Sigmoid colon (tissue), 7 donors: ENCODE results near the gene C2orf49. TPM values are rescaled to one million over a fixed set of nuclear protein-coding genes. Genes with fewer than 3 reads are reported as not detected.

ENCODE experiments used
- DNase-seq: peaks from one replicate; pipeline ENCODE4 v3.0.0-alpha.2; 2019
- H3K27ac ChIP-seq, 4 donors: fragments of 200-600 bp; sonication (generic); one replicate each; pipeline ENCODE4 v1.5.1; 2016 to 2019; ENCODE audit warnings: mild to moderate bottlenecking in 1 of 4
- H3K27me3 ChIP-seq, 3 donors: fragments of 200-600 bp; sonication (generic); one replicate each; pipeline ENCODE4 v1.5.1; 2019; ENCODE audit warnings: mild to moderate bottlenecking in 1 of 3
- H3K36me3 ChIP-seq, 4 donors: fragments of 200-600 bp; sonication (generic); one replicate each; pipeline ENCODE4 v1.5.1; 2016 to 2019
- H3K4me1 ChIP-seq, 4 donors: fragments of 200-600 bp; sonication (generic); one replicate each; pipeline ENCODE4 v1.5.1; 2017 to 2019
- H3K4me3 ChIP-seq, 4 donors: fragments of 200-600 bp; sonication (generic); one replicate each; pipeline ENCODE4 v1.5.1; 2017 to 2019; ENCODE audit warnings: mild to moderate bottlenecking in 2 of 4, moderate library complexity in 1 of 4
- H3K9me3 ChIP-seq, 4 donors: fragments of 200-600 bp in 3 of 4; sonication (generic) in 3 of 4; one replicate each; pipeline versions ENCODE4 v1.5.1 to v1.6.1; 2013 to 2019
- CTCF ChIP-seq, 4 experiments: fragments of 450-650 bp in 3 of 4; fragments of 200-600 bp in 1 of 4; IDR thresholded peaks; one replicate each; pipeline ENCODE4 v1.5.1; 2016 to 2019; ENCODE audit warnings: antibody characterized with exemption in 4 of 4, mild to moderate bottlenecking in 3 of 4, moderate library complexity in 2 of 4
- EP300 ChIP-seq, 4 donors: sonication (generic); formaldehyde crosslinking; IDR thresholded peaks; one replicate each; pipeline ENCODE4 v1.6.1; 2017; ENCODE audit warnings: antibody characterized with exemption in 4 of 4
- POLR2A ChIP-seq, 2 donors: fragments of 450-650 bp; IDR thresholded peaks; one replicate each; pipeline ENCODE4 v1.6.1; 2016; ENCODE audit warnings: antibody characterized with exemption in 2 of 2, mild to moderate bottlenecking in 2 of 2, moderate library complexity in 2 of 2
- POLR2AphosphoS5 ChIP-seq, 4 donors: sonication (generic); formaldehyde crosslinking; IDR thresholded peaks; one replicate each; pipeline ENCODE4 v1.6.1; 2017; ENCODE audit warnings: antibody characterized with exemption in 4 of 4
- WGBS, 2 donors: extraction: QIAGEN DNeasy Blood & Tissue Kit; methylation state at CpG; one replicate each; pipeline ENCODE4 v1.1.7; 2013; 5-methylcytosine and 5-hydroxymethylcytosine counted together
- intact Hi-C: fragments of 100-400 bp; cut with DNase I; formaldehyde crosslinking; loops from one replicate; pipeline ENCODE4 v1.15.1; 2023
- polyA plus RNA-seq, 3 donors: library from polyadenylated mRNA; stranded (reverse); fragments of 200-250 nt; gene quantifications; one replicate each; pipeline ENCODE4 v1.2.3, GENCODE V29; 2013
- total RNA-seq, 4 donors: library from RNA; depleted of rRNA; stranded (reverse); fragments of >200 nt; gene quantifications; one replicate each; pipeline ENCODE4 v1.1.0, GENCODE V29; 2016
- donor health status: healthy with polysubstance abuse.
- donor health status: Bipolar disorder and iron deficiency.
- donor health status: healthy.

C2orf49 gene
- total and polyA plus RNA-seq, 7 donors, result 8.3 to 22.5 (median 15.7) TPM

- Histone ChIP-seq H3K4me1 (peaks cover 0 to 14% (median 5%) of the 10 kb centered on the region in 4 donors), H3K4me3 (no peak overlapping the region), H3K36me3 (peaks cover 9 to 65% (median 22%) of the 10 kb centered on the region in 4 donors), H3K27ac (no peak overlapping the region), H3K27me3 (no peaks in the 10 kb centered on the region), H3K9me3 (no peaks in the 10 kb centered on the region)
- 57 to 64% methylated on average over 8 of the region's 8 CpGs for WGBS, 2 donors
- intact Hi-C loops, result no loop called here
- DNase-seq, result no peak
- no peak for TF ChIP-seq EP300 (IDR thresholded peaks at IDR 0.05)
Observed at GRCh38 chr2:105383432-105384166, 46.3 kb downstream of the C2orf49 start.

DNA sequence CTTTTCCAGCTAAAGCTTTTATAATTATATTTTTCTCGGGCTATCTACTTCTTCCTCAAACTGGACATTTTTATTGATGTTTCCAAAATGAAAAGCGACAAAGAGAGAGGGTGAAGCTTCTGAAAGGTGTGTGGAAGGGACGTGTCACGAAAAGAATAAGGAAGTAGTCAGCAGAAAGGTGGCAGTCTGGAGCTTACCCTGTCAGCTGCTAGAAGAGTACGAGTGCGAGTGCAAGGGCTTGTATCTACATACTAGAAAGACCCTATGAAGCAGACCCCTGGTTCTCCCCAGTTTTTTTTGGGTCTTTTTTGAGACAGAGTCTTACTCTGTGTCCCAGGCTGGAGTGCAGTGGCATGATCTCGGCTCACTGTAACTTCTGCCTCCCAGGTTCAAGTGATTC is 46.9 kb downstream of the C2orf49 start:
- Histone ChIP-seq H3K4me3 (no peak overlapping the region), H3K27ac (no peak overlapping the region), H3K36me3 (peaks cover 9 to 65% (median 22%) of the 10 kb centered on the region in 4 donors), H3K4me1 (peaks cover 0 to 20% (median 11%) of the 10 kb centered on the region in 4 donors), H3K9me3 (no peaks in the 10 kb centered on the region), H3K27me3 (no peaks in the 10 kb centered on the region)
- intact Hi-C loops, result no loop called here
- TF ChIP-seq POLR2A (IDR thresholded peaks at IDR 0.05), result no peak
- no peak for TF ChIP-seq POLR2AphosphoS5 (IDR thresholded peaks at IDR 0.05)
- no peak for TF ChIP-seq CTCF (IDR thresholded peaks at IDR 0.05)
- TF ChIP-seq EP300 (IDR thresholded peaks at IDR 0.05), result no peak
- no peak for DNase-seq
- WGBS, 2 donors, result 48 to 66% methylated on average over 7 of the region's 7 CpGs

- H3K4me1 ChIP-seq, result peaks cover 0 to 27% (median 18%) of the 10 kb centered on the region in 4 donors
- WGBS, 2 donors, result 77 to 91% methylated on average over 5 of the region's 5 CpGs
- peaks cover 9 to 65% (median 22%) of the 10 kb centered on the region in 4 donors for H3K36me3 ChIP-seq
Observed at GRCh38 chr2:105384861-105385260, 47.5 kb downstream of the C2orf49 start.

DNA sequence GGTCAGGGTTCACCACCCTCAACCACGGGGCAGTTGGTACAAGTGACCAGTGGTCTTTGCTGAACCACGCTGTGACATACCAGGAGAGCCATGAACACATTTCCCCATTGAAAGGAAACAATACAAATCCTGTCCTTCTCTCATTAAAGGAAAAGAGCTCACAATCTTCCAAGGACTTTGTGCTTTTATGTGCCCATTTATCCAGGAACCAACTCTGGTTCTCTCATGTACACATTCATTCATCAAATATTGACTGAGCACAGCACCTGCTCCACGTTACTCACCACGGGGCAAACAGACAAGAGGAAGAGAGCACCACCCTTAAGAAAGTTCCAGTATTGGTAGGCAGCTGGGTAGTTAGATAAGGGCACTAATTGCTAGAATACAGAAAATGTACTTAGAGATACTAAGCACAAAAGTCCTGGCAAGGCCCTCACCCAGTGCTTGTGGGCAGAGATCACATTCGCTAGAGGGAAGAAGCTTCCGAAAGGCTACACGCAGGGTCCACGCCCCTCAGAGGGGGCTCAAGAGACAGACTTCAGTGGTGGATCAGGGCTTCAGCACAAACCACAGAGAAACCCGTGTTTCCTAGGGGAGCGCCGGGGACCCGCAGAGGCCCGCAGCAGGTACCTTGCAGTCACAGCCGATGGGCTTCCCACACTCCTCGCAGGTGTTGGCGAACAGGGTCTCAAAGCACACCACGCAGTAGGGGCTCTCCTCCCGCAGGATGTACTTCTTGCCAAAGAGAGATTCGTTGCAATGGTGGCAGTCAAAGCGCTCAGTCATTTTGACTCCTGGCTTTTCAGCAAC is 48.6 kb downstream of the C2orf49 start:
- H3K27ac ChIP-seq, result peak overlapping the region in 1 of 4 donors; percentile 14
- peaks cover 0 to 34% (median 21%) of the 10 kb centered on the region in 4 donors for H3K4me1 ChIP-seq
- WGBS, 2 donors, result 63 to 84% methylated on average over 20 of the region's 20 CpGs
- no peaks in the 10 kb centered on the region for H3K9me3 ChIP-seq
- H3K27me3 ChIP-seq, result no peaks in the 10 kb centered on the region
- no peak for DNase-seq
- intact Hi-C loops, result no loop called here
- peaks cover 9 to 55% (median 22%) of the 10 kb centered on the region in 4 donors for H3K36me3 ChIP-seq
- TF ChIP-seq POLR2AphosphoS5 (IDR thresholded peaks at IDR 0.05), result no peak
- TF ChIP-seq EP300 (IDR thresholded peaks at IDR 0.05), result no peak
- TF ChIP-seq CTCF (IDR thresholded peaks at IDR 0.05), result no peak
- TF ChIP-seq POLR2A (IDR thresholded peaks at IDR 0.05), result no peak
- H3K4me3 ChIP-seq, result no peak overlapping the region

More at GRCh38 chr2:105384861-105385260, 47.5 kb downstream of the C2orf49 start:
- no peaks in the 10 kb centered on the region for H3K27me3 ChIP-seq
- intact Hi-C loops, result no loop called here
- H3K9me3 ChIP-seq, result no peaks in the 10 kb centered on the region
- TF ChIP-seq EP300 (IDR thresholded peaks at IDR 0.05) (no peak), POLR2A (IDR thresholded peaks at IDR 0.05) (no peak), POLR2AphosphoS5 (IDR thresholded peaks at IDR 0.05) (no peak), CTCF (IDR thresholded peaks at IDR 0.05) (no peak)
- H3K4me3 ChIP-seq, result no peak overlapping the region
- DNase-seq, result no peak
- H3K27ac ChIP-seq, result no peak overlapping the region

GRCh38 chr2:105387225-105387624 is 49.9 kb downstream of the C2orf49 start:
- DNase-seq, result no peak
- WGBS, 2 donors, result 67 to 87% methylated on average over 4 of the region's 4 CpGs
- no peak overlapping the region for H3K27ac ChIP-seq
- intact Hi-C loops, result no loop called here
- TF ChIP-seq EP300 (IDR thresholded peaks at IDR 0.05), result no peak
- no peak for TF ChIP-seq POLR2A (IDR thresholded peaks at IDR 0.05)
- no peak for TF ChIP-seq POLR2AphosphoS5 (IDR thresholded peaks at IDR 0.05)
- TF ChIP-seq CTCF (IDR thresholded peaks at IDR 0.05), result no peak
- H3K36me3 ChIP-seq, result peaks cover 9 to 43% (median 19%) of the 10 kb centered on the region in 4 donors
- peaks cover 0 to 43% (median 33%) of the 10 kb centered on the region in 4 donors for H3K4me1 ChIP-seq
- H3K27me3 ChIP-seq, result no peaks in the 10 kb centered on the region
- no peaks in the 10 kb centered on the region for H3K9me3 ChIP-seq
- no peak overlapping the region for H3K4me3 ChIP-seq
